ENCODE results near the gene LSAMP. TPM values are rescaled to one million over a fixed set of nuclear protein-coding genes. Genes with fewer than 3 reads are reported as not detected.

Gene LSAMP
- total RNA-seq, 1 donor from 2014 or later, result 18.0 TPM

GRCh38 chr3:115999001-115999585 is 446.2 kb downstream of the LSAMP start:
- Histone ChIP-seq H3K36me3 (no peaks in the 10 kb centered on the region), H3K79me2 (ENCODE audit: low read depth) (no peaks in the 10 kb centered on the region), H4K20me1 (ENCODE audit: low read depth) (no peaks in the 10 kb centered on the region), H3K4me1 (peaks cover 18% of the 10 kb centered on the region), H3F3A (ENCODE audit: low read depth) (no peaks in the 10 kb centered on the region), H3K4me3 (no peak overlapping the region), H2AFZ (replicated peaks) (no peak overlapping the region), H3K27me3 (no peaks in the 10 kb centered on the region), H3K4me2 (peak overlapping the region; percentile 40), H3K27ac (no peak overlapping the region), H3K9ac (no peak overlapping the region), H3K9me3 (ENCODE audit: low read depth) (no peaks in the 10 kb centered on the region)
- DNase-seq (ENCODE audit: low spot score), result no peak
- H3K27ac Mint-ChIP-seq, result no peak overlapping the region
- H3K4me3 Mint-ChIP-seq, result no peak overlapping the region
- TF ChIP-seq EZH2phosphoT487 (IDR thresholded peaks at IDR 0.05) (no peak), EZH2 (IDR thresholded peaks at IDR 0.05) (no peak)
- TF ChIP-seq, protein P1, sequence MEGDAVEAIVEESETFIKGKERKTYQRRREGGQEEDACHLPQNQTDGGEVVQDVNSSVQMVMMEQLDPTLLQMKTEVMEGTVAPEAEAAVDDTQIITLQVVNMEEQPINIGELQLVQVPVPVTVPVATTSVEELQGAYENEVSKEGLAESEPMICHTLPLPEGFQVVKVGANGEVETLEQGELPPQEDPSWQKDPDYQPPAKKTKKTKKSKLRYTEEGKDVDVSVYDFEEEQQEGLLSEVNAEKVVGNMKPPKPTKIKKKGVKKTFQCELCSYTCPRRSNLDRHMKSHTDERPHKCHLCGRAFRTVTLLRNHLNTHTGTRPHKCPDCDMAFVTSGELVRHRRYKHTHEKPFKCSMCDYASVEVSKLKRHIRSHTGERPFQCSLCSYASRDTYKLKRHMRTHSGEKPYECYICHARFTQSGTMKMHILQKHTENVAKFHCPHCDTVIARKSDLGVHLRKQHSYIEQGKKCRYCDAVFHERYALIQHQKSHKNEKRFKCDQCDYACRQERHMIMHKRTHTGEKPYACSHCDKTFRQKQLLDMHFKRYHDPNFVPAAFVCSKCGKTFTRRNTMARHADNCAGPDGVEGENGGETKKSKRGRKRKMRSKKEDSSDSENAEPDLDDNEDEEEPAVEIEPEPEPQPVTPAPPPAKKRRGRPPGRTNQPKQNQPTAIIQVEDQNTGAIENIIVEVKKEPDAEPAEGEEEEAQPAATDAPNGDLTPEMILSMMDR (IDR thresholded peaks at IDR 0.05), result no peak
- H3K27me3 Mint-ChIP-seq (ENCODE audit: insufficient read depth, low read depth), result peaks cover under 1% of the 10 kb centered on the region
- H3K36me3 Mint-ChIP-seq, result peaks cover 4% of the 10 kb centered on the region
- peaks cover 3% of the 10 kb centered on the region for H3K9me3 Mint-ChIP-seq
- H3K4me1 Mint-ChIP-seq, result peaks cover 27% of the 10 kb centered on the region

GRCh38 chr3:115996420-115997108 is 448.7 kb downstream of the LSAMP start:
- Mint-ChIP-seq H3K4me3 (no peak overlapping the region), H3K4me1 (peaks cover 25% of the 10 kb centered on the region), H3K9me3 (peaks cover 3% of the 10 kb centered on the region), H3K27ac (no peak overlapping the region), H3K36me3 (peaks cover 4% of the 10 kb centered on the region), H3K27me3 (ENCODE audit: insufficient read depth, low read depth) (peaks cover 2% of the 10 kb centered on the region)
- no peak overlapping the region for H3K9ac ChIP-seq
- no peaks in the 10 kb centered on the region for H4K20me1 ChIP-seq (ENCODE audit: low read depth)
- no peak overlapping the region for H3K4me2 ChIP-seq
- no peaks in the 10 kb centered on the region for H3F3A ChIP-seq (ENCODE audit: low read depth)
- no peak overlapping the region for H3K27ac ChIP-seq
- no peaks in the 10 kb centered on the region for H3K27me3 ChIP-seq
- H3K9me3 ChIP-seq (ENCODE audit: low read depth), result no peaks in the 10 kb centered on the region
- no peak for DNase-seq (ENCODE audit: low spot score)
- no peaks in the 10 kb centered on the region for H3K36me3 ChIP-seq
- no peaks in the 10 kb centered on the region for H3K79me2 ChIP-seq (ENCODE audit: low read depth)
- H3K4me1 ChIP-seq, result peaks cover 18% of the 10 kb centered on the region
- H2AFZ ChIP-seq (replicated peaks), result no peak overlapping the region
- TF ChIP-seq, protein P1 (IDR thresholded peaks at IDR 0.05), result no peak
- TF ChIP-seq EZH2 (IDR thresholded peaks at IDR 0.05) (no peak), EZH2phosphoT487 (IDR thresholded peaks at IDR 0.05) (no peak)
- H3K4me3 ChIP-seq, result no peak overlapping the region

- H3K4me1 Mint-ChIP-seq, result peaks cover 18% of the 10 kb centered on the region
Measured at GRCh38 chr3:115990669-115991068, 454.6 kb downstream of the LSAMP start.

More at GRCh38 chr3:115990669-115991068, 454.6 kb downstream of the LSAMP start:
- no peaks in the 10 kb centered on the region for H3K36me3 Mint-ChIP-seq
- peaks cover 2% of the 10 kb centered on the region for H3K9me3 Mint-ChIP-seq
- Histone ChIP-seq H3K36me3 (no peaks in the 10 kb centered on the region), H3K4me3 (no peak overlapping the region), H3K27me3 (no peaks in the 10 kb centered on the region), H2AFZ (replicated peaks) (no peak overlapping the region), H3K79me2 (ENCODE audit: low read depth) (no peaks in the 10 kb centered on the region), H4K20me1 (ENCODE audit: low read depth) (no peaks in the 10 kb centered on the region), H3K4me1 (peaks cover 21% of the 10 kb centered on the region), H3K9ac (no peak overlapping the region), H3F3A (ENCODE audit: low read depth) (no peaks in the 10 kb centered on the region), H3K4me2 (peak overlapping the region; percentile 10), H3K9me3 (ENCODE audit: low read depth) (no peaks in the 10 kb centered on the region), H3K27ac (no peak overlapping the region)
- peak; percentile 32 for DNase-seq (ENCODE audit: low spot score)
- H3K27me3 Mint-ChIP-seq (ENCODE audit: insufficient read depth, low read depth), result peaks cover 4% of the 10 kb centered on the region
- TF ChIP-seq, protein P1 (IDR thresholded peaks at IDR 0.05), result no peak
- no peak for TF ChIP-seq EZH2 (IDR thresholded peaks at IDR 0.05)
- no peak for TF ChIP-seq EZH2phosphoT487 (IDR thresholded peaks at IDR 0.05)
- H3K27ac Mint-ChIP-seq, result no peak overlapping the region
- H3K4me3 Mint-ChIP-seq, result no peak overlapping the region

Data from neural progenitor cell (in vitro differentiated cells).